WTC11 (cell line): ENCODE measurements around the gene DGKZ. TPM values are rescaled to one million over a fixed set of nuclear protein-coding genes. Genes with fewer than 3 reads are reported as not detected.

ENCODE experiments used
- ATAC-seq: fragments of 200-7000 bp; cut with Tn5 transposase; 2 replicates; pipeline ENCODE4 v1.10.0; 2021; ENCODE audit warnings: mild to moderate bottlenecking, moderate library complexity
- CTCF ChIA-PET: fragments of 300-600 bp; sonication (Branson Sonifier 250); formaldehyde crosslinking; loops from one replicate; lab custom pipeline; 2021; ENCODE audit warnings: antibody characterized with exemption; lab: Charles Lee
- POLR2A ChIA-PET: fragments of 350-600 bp; sonication (Branson Sonifier 250); formaldehyde crosslinking; loops from one replicate; lab custom pipeline; 2021; ENCODE audit warnings: antibody characterized with exemption; lab: Charles Lee
- DNase-seq: peaks from one replicate; pipeline ENCODE4 v3.0.0; 2021; ENCODE audit warnings: low spot score
- H3K27ac Mint-ChIP-seq: 2 replicates; pipeline ENCODE4 v1.8.0; 2021; ENCODE audit warnings: mixed read lengths
- H3K27me3 Mint-ChIP-seq: 2 replicates; pipeline ENCODE4 v1.8.0; 2021; ENCODE audit warnings: low read depth, mild to moderate bottlenecking, moderate library complexity, mixed read lengths
- H3K36me3 Mint-ChIP-seq: 2 replicates; pipeline ENCODE4 v1.8.0; 2021; ENCODE audit warnings: mixed read lengths
- H3K4me1 Mint-ChIP-seq: 2 replicates; pipeline ENCODE4 v1.8.0; 2022; ENCODE audit warnings: mixed read lengths
- H3K4me3 Mint-ChIP-seq: 2 replicates; pipeline ENCODE4 v1.8.0; 2021; ENCODE audit warnings: mild to moderate bottlenecking, moderate library complexity, mixed read lengths
- H3K9me3 Mint-ChIP-seq: 2 replicates; pipeline ENCODE4 v1.8.0; 2021; ENCODE audit warnings: mixed read lengths
- CBFB ChIP-seq: sonication (generic); formaldehyde crosslinking; IDR thresholded peaks from 2 replicates; pipeline ENCODE4 v1.8.1; 2022; ENCODE audit warnings: mild to moderate bottlenecking, low read depth, missing genetic modification reagents
- IRF2 ChIP-seq: sonication (generic); formaldehyde crosslinking; IDR thresholded peaks from 2 replicates; pipeline ENCODE4 v1.8.0; 2022; ENCODE audit warnings: low read depth, missing genetic modification reagents, borderline replicate concordance
- NR1H2 ChIP-seq: sonication (generic); formaldehyde crosslinking; IDR thresholded peaks from 2 replicates; pipeline ENCODE4 v1.9.0; 2021; ENCODE audit warnings: mild to moderate bottlenecking, moderate library complexity, missing genetic modification reagents
- NR2C2 ChIP-seq: sonication (generic); formaldehyde crosslinking; IDR thresholded peaks from 2 replicates; pipeline ENCODE4 v1.8.0; 2022; ENCODE audit warnings: mild to moderate bottlenecking, missing genetic modification reagents
- NR3C1 ChIP-seq: sonication (generic); formaldehyde crosslinking; conservative IDR thresholded peaks from 2 replicates; pipeline ENCODE4 v1.8.1; 2023; ENCODE audit warnings: low read depth, mild to moderate bottlenecking, missing genetic modification reagents
- ZNF121 ChIP-seq: sonication (generic); formaldehyde crosslinking; IDR thresholded peaks from 2 replicates; pipeline ENCODE4 v1.8.0; 2023; ENCODE audit warnings: missing genetic modification reagents
- ZNF317 ChIP-seq: sonication (generic); formaldehyde crosslinking; IDR thresholded peaks from 2 replicates; pipeline ENCODE4 v1.8.1; 2023; ENCODE audit warnings: low read depth, mild to moderate bottlenecking, moderate library complexity, missing genetic modification reagents, borderline replicate concordance
- total RNA-seq: library from RNA; stranded (reverse); gene quantifications from 3 replicates; pipeline ENCODE4 v1.2.3, GENCODE V29; 2021
- TF ChIP-seq, protein P1 (sequence below): sonication (generic); formaldehyde crosslinking; IDR thresholded peaks from 2 replicates; pipeline ENCODE4 v1.8.1; 2023; ENCODE audit warnings: mild to moderate bottlenecking, missing genetic modification reagents
- TF ChIP-seq, protein P2 (sequence below): fragments of 250-450 bp; sonication (Bioruptor Pico); IDR thresholded peaks from 2 replicates; pipeline ENCODE4 v1.9.0; 2021; ENCODE audit warnings: mild to moderate bottlenecking
- TF ChIP-seq, protein P3 (sequence below): fragments of 250-450 bp; sonication (Bioruptor Pico); IDR thresholded peaks from 2 replicates; pipeline ENCODE4 v1.8.0; 2021; ENCODE audit warnings: mild to moderate bottlenecking
- TF ChIP-seq, protein P4 (sequence below): sonication (generic); formaldehyde crosslinking; IDR thresholded peaks from 2 replicates; pipeline ENCODE4 v1.8.0; 2022; ENCODE audit warnings: mild to moderate bottlenecking, missing genetic modification reagents
- TF ChIP-seq, protein P5 (sequence below): sonication (generic); formaldehyde crosslinking; IDR thresholded peaks from 2 replicates; pipeline ENCODE4 v1.8.1; 2023; ENCODE audit warnings: mild to moderate bottlenecking, moderate library complexity, missing genetic modification reagents
- TF ChIP-seq, protein P6 (sequence below): sonication (generic); formaldehyde crosslinking; conservative IDR thresholded peaks from 2 replicates; pipeline ENCODE4 v1.8.1; 2022; ENCODE audit warnings: mild to moderate bottlenecking, missing genetic modification reagents
- TF ChIP-seq, protein P7 (sequence below): sonication (generic); formaldehyde crosslinking; IDR thresholded peaks from 2 replicates; pipeline ENCODE4 v1.8.0; 2022; ENCODE audit warnings: missing genetic modification reagents

The DGKZ gene
- total RNA-seq, 1 experiment from 2014 or later: 139 TPM

DNA sequence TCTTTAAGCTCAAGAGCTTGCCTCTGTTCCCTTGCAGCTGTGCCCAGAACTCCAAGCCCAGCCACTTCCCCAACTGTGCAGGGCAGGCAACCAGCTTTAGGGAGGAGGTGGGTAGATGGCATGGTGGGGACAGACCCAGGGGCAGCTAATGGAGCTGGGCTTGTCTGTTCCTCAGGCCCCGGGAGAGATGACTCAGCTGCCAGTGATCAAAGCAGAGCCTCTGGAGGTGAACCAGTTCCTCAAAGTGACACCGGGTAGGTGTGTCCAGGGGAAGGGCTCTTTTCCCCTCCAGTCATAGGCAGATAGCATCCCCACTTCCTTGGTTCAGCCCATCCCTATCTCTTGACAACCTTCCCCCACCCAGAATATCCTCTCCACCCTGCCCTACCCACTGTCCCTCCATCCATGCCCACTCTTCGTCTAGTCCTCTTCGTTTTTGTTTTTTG is 37.4 kb upstream of the DGKZ start:
- no peaks in the 10 kb centered on the region for H3K36me3 Mint-ChIP-seq
- no peak for ATAC-seq
- no peak for DNase-seq
- TF ChIP-seq CBFB (CRISPR knock-in tag): no peak
- TF ChIP-seq NR1H2: no peak
- no peak for TF ChIP-seq NR2C2
- no peak for TF ChIP-seq ZNF121 (CRISPR knock-in tag)
- TF ChIP-seq, protein P1, sequence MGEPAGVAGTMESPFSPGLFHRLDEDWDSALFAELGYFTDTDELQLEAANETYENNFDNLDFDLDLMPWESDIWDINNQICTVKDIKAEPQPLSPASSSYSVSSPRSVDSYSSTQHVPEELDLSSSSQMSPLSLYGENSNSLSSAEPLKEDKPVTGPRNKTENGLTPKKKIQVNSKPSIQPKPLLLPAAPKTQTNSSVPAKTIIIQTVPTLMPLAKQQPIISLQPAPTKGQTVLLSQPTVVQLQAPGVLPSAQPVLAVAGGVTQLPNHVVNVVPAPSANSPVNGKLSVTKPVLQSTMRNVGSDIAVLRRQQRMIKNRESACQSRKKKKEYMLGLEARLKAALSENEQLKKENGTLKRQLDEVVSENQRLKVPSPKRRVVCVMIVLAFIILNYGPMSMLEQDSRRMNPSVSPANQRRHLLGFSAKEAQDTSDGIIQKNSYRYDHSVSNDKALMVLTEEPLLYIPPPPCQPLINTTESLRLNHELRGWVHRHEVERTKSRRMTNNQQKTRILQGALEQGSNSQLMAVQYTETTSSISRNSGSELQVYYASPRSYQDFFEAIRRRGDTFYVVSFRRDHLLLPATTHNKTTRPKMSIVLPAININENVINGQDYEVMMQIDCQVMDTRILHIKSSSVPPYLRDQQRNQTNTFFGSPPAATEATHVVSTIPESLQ (CRISPR knock-in tag): no peak
- TF ChIP-seq, protein P2, sequence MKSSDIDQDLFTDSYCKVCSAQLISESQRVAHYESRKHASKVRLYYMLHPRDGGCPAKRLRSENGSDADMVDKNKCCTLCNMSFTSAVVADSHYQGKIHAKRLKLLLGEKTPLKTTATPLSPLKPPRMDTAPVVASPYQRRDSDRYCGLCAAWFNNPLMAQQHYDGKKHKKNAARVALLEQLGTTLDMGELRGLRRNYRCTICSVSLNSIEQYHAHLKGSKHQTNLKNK (CRISPR knock-in tag): no peak
- TF ChIP-seq, protein P3, sequence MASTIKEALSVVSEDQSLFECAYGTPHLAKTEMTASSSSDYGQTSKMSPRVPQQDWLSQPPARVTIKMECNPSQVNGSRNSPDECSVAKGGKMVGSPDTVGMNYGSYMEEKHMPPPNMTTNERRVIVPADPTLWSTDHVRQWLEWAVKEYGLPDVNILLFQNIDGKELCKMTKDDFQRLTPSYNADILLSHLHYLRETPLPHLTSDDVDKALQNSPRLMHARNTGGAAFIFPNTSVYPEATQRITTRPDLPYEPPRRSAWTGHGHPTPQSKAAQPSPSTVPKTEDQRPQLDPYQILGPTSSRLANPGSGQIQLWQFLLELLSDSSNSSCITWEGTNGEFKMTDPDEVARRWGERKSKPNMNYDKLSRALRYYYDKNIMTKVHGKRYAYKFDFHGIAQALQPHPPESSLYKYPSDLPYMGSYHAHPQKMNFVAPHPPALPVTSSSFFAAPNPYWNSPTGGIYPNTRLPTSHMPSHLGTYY (CRISPR knock-in tag): no peak
- TF ChIP-seq ZNF317 (CRISPR knock-in tag): no peak
- no peak for TF ChIP-seq IRF2
- TF ChIP-seq NR3C1 (CRISPR knock-in tag): no peak
- TF ChIP-seq, protein P4, sequence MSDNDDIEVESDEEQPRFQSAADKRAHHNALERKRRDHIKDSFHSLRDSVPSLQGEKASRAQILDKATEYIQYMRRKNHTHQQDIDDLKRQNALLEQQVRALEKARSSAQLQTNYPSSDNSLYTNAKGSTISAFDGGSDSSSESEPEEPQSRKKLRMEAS (CRISPR knock-in tag): no peak
- TF ChIP-seq, protein P5, sequence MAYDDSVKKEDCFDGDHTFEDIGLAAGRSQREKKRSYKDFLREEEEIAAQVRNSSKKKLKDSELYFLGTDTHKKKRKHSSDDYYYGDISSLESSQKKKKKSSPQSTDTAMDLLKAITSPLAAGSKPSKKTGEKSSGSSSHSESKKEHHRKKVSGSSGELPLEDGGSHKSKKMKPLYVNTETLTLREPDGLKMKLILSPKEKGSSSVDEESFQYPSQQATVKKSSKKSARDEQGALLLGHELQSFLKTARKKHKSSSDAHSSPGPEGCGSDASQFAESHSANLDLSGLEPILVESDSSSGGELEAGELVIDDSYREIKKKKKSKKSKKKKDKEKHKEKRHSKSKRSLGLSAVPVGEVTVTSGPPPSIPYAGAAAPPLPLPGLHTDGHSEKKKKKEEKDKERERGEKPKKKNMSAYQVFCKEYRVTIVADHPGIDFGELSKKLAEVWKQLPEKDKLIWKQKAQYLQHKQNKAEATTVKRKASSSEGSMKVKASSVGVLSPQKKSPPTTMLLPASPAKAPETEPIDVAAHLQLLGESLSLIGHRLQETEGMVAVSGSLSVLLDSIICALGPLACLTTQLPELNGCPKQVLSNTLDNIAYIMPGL (CRISPR knock-in tag): no peak
- TF ChIP-seq, protein P6, sequence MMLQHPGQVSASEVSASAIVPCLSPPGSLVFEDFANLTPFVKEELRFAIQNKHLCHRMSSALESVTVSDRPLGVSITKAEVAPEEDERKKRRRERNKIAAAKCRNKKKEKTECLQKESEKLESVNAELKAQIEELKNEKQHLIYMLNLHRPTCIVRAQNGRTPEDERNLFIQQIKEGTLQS (CRISPR knock-in tag): no peak
- TF ChIP-seq, protein P7, sequence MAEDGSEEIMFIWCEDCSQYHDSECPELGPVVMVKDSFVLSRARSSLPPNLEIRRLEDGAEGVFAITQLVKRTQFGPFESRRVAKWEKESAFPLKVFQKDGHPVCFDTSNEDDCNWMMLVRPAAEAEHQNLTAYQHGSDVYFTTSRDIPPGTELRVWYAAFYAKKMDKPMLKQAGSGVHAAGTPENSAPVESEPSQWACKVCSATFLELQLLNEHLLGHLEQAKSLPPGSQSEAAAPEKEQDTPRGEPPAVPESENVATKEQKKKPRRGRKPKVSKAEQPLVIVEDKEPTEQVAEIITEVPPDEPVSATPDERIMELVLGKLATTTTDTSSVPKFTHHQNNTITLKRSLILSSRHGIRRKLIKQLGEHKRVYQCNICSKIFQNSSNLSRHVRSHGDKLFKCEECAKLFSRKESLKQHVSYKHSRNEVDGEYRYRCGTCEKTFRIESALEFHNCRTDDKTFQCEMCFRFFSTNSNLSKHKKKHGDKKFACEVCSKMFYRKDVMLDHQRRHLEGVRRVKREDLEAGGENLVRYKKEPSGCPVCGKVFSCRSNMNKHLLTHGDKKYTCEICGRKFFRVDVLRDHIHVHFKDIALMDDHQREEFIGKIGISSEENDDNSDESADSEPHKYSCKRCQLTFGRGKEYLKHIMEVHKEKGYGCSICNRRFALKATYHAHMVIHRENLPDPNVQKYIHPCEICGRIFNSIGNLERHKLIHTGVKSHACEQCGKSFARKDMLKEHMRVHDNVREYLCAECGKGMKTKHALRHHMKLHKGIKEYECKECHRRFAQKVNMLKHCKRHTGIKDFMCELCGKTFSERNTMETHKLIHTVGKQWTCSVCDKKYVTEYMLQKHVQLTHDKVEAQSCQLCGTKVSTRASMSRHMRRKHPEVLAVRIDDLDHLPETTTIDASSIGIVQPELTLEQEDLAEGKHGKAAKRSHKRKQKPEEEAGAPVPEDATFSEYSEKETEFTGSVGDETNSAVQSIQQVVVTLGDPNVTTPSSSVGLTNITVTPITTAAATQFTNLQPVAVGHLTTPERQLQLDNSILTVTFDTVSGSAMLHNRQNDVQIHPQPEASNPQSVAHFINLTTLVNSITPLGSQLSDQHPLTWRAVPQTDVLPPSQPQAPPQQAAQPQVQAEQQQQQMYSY: no peak
- TF ChIP-seq, all 79 proteins: peak for 0
- peaks cover 19% of the 10 kb centered on the region for H3K4me1 Mint-ChIP-seq
- ChIA-PET CTCF (interaction anchor here (0.9 to 11.4 kb wide), 14 partner anchors 10 to 173 kb away, joined by 3 to 242 read pairs (median 6); partner anchors contain the start of gene CREB3L1), POLR2A (no interaction called here)
- H3K9me3 Mint-ChIP-seq: no peaks in the 10 kb centered on the region
- H3K27ac Mint-ChIP-seq: no peak overlapping the region
- H3K4me3 Mint-ChIP-seq: no peak overlapping the region
- H3K27me3 Mint-ChIP-seq: no peaks in the 10 kb centered on the region; the same call in 1 of the 2 replicates
